SK-N-SH treated with all-trans-retinoic acid at 6 μM for 48 hours (cell line): Measurements from ENCODE around the gene MACIR.

Source experiments
- ATAC-seq: fragments of 200-7000 bp; cut with Tn5 transposase; 3 replicates; pipeline ENCODE4 v1.9.1; 2020; ENCODE audit warnings: mild to moderate bottlenecking, moderate library complexity
- ARNTL ChIP-seq: fragments of 450-650 bp; formaldehyde crosslinking; IDR thresholded peaks from 2 replicates; pipeline ENCODE4 v1.5.0; 2020; ENCODE audit warnings: low read depth, mild to moderate bottlenecking, moderate library complexity, borderline replicate concordance
- BACH2 ChIP-seq: fragments of 250-450 bp; sonication (Bioruptor Pico); IDR thresholded peaks from 2 replicates; pipeline ENCODE4 v1.9.0; 2021; ENCODE audit warnings: mild to moderate bottlenecking, borderline replicate concordance
- CSDC2 ChIP-seq: fragments of 250-450 bp; sonication (Bioruptor Pico); IDR thresholded peaks from 2 replicates; pipeline ENCODE4 v1.5.0; 2020; ENCODE audit warnings: mild to moderate bottlenecking, moderate library complexity
- CSRNP3 ChIP-seq: fragments of 250-450 bp; sonication (Bioruptor Pico); IDR thresholded peaks from 2 replicates; pipeline ENCODE4 v1.5.1; 2021; ENCODE audit warnings: mild to moderate bottlenecking, moderate library complexity
- ESRRG ChIP-seq: fragments of 250-450 bp; sonication (Bioruptor Pico); IDR thresholded peaks from 2 replicates; pipeline ENCODE4 v1.6.1; 2021; ENCODE audit warnings: mild to moderate bottlenecking
- GLIS3 ChIP-seq: fragments of 250-450 bp; sonication (Bioruptor Pico); IDR thresholded peaks from 2 replicates; pipeline ENCODE4 v1.5.0; 2020; ENCODE audit warnings: mild to moderate bottlenecking, moderate library complexity
- ISL1 ChIP-seq: fragments of 250-450 bp; sonication (Bioruptor Pico); IDR thresholded peaks from 2 replicates; pipeline ENCODE4 v2.1.2; 2022; ENCODE audit warnings: mild to moderate bottlenecking, moderate library complexity
- OSR1 ChIP-seq: fragments of 250-450 bp; sonication (Bioruptor Pico); IDR thresholded peaks from 2 replicates; pipeline ENCODE4 v1.8.0; 2022; ENCODE audit warnings: moderate library complexity, mild to moderate bottlenecking, inconsistent platforms
- PATZ1 ChIP-seq: fragments of 250-450 bp; sonication (Bioruptor Pico); IDR thresholded peaks from 2 replicates; pipeline ENCODE4 v1.8.0; 2020; ENCODE audit warnings: mild to moderate bottlenecking, moderate library complexity, borderline replicate concordance
- POU6F1 ChIP-seq: fragments of 250-450 bp; sonication (Bioruptor Pico); IDR thresholded peaks from 2 replicates; pipeline ENCODE4 v1.8.0; 2021; ENCODE audit warnings: low read depth, mild to moderate bottlenecking, moderate library complexity, borderline replicate concordance
- RARB ChIP-seq: fragments of 250-450 bp; sonication (Bioruptor Pico); IDR thresholded peaks from 2 replicates; pipeline ENCODE4 v1.8.0; 2021; ENCODE audit warnings: mild to moderate bottlenecking, moderate library complexity
- SNAI2 ChIP-seq: fragments of 250-450 bp; sonication (Bioruptor Pico); IDR thresholded peaks from 2 replicates; pipeline ENCODE4 v1.5.0; 2020; ENCODE audit warnings: mild to moderate bottlenecking, moderate library complexity
- TCF4 ChIP-seq: fragments of 250-450 bp; sonication (Bioruptor Pico); IDR thresholded peaks from 2 replicates; pipeline ENCODE4 v1.8.0; 2021; ENCODE audit warnings: mild to moderate bottlenecking, moderate library complexity, borderline replicate concordance
- TOX ChIP-seq: fragments of 250-450 bp; sonication (Bioruptor Pico); IDR thresholded peaks from 2 replicates; pipeline ENCODE4 v1.8.0; 2021; ENCODE audit warnings: mild to moderate bottlenecking, moderate library complexity, borderline replicate concordance
- TSHZ2 ChIP-seq: fragments of 250-450 bp; sonication (Bioruptor Pico); IDR thresholded peaks from 2 replicates; pipeline ENCODE4 v1.5.0; 2020; ENCODE audit warnings: mild to moderate bottlenecking, moderate library complexity
- ZC3H10 ChIP-seq: fragments of 250-450 bp; sonication (Bioruptor Pico); IDR thresholded peaks from 2 replicates; pipeline ENCODE4 v1.5.1; 2021; ENCODE audit warnings: mild to moderate bottlenecking, moderate library complexity
- ZFP3 ChIP-seq: fragments of 250-450 bp; sonication (Bioruptor Pico); IDR thresholded peaks from 2 replicates; pipeline ENCODE4 v1.5.0; 2020; ENCODE audit warnings: mild to moderate bottlenecking, moderate library complexity
- ZFP30 ChIP-seq: fragments of 450-650 bp; formaldehyde crosslinking; IDR thresholded peaks from 2 replicates; pipeline ENCODE4 v1.5.0; 2022; ENCODE audit warnings: mild to moderate bottlenecking, moderate library complexity
- ZNF565 ChIP-seq: fragments of 450-650 bp; formaldehyde crosslinking; conservative IDR thresholded peaks from 2 replicates; pipeline ENCODE4 v1.5.0; 2020; ENCODE audit warnings: low read depth, mild to moderate bottlenecking, moderate library complexity
- ZNF70 ChIP-seq: fragments of 450-650 bp; formaldehyde crosslinking; IDR thresholded peaks from 2 replicates; pipeline ENCODE4 v1.5.0; 2020; ENCODE audit warnings: mild to moderate bottlenecking, moderate library complexity
- ZNF8 ChIP-seq: fragments of 450-650 bp; formaldehyde crosslinking; IDR thresholded peaks from 2 replicates; pipeline ENCODE4 v1.5.0; 2020; ENCODE audit warnings: mild to moderate bottlenecking, moderate library complexity

The MACIR gene

GRCh38 chr5:103228061-103228460, 30.5 kb upstream of the MACIR start:
- TF ChIP-seq ISL1 = no peak
- ATAC-seq = no peak

- ATAC-seq = no peak
These were observed 30.0 kb upstream of the MACIR start for GRCh38 chr5:103228588-103228987.

GRCh38 chr5:103232393-103232999, 26.1 kb upstream of the MACIR start:
- peak; percentile 86 for ATAC-seq

More at GRCh38 chr5:103228588-103228987, 30.0 kb upstream of the MACIR start:
- TF ChIP-seq ESRRG (no peak), CSRNP3 (CRISPR knock-in tag) (no peak), SNAI2 (CRISPR knock-in tag) (no peak), CSDC2 (CRISPR knock-in tag) (no peak), TOX (CRISPR knock-in tag) (no peak), ISL1 (no peak), ZNF565 (CRISPR knock-in tag) (no peak), ARNTL (CRISPR knock-in tag) (no peak), OSR1 (CRISPR knock-in tag) (no peak), TCF4 (CRISPR knock-in tag) (no peak), ZFP3 (CRISPR knock-in tag) (no peak), TSHZ2 (no peak), RARB (CRISPR knock-in tag) (no peak), ZNF8 (no peak), GLIS3 (CRISPR knock-in tag) (no peak), BACH2 (CRISPR knock-in tag) (no peak), ZNF70 (no peak)

More at GRCh38 chr5:103232393-103232999, 26.1 kb upstream of the MACIR start:
- TF ChIP-seq TSHZ2 = no peak
- TF ChIP-seq CSDC2 (CRISPR knock-in tag) = no peak
- TF ChIP-seq ARNTL (CRISPR knock-in tag) = no peak
- TF ChIP-seq ZC3H10 (CRISPR knock-in tag) = no peak
- no peak for TF ChIP-seq ZNF8
- no peak for TF ChIP-seq ZNF70
- TF ChIP-seq POU6F1 (CRISPR knock-in tag) = no peak
- TF ChIP-seq TCF4 (CRISPR knock-in tag) = no peak
- TF ChIP-seq ZFP3 (CRISPR knock-in tag) = no peak
- TF ChIP-seq CSRNP3 (CRISPR knock-in tag) = no peak
- TF ChIP-seq ZFP30 (CRISPR knock-in tag) = no peak
- TF ChIP-seq RARB (CRISPR knock-in tag) = no peak
- TF ChIP-seq PATZ1 (CRISPR knock-in tag) = no peak
